SU-DHL-6 (cell line): ENCODE measurements around the gene KCNC4.

Source experiments
- CTCF ChIP-seq: fragments of 200-600 bp; sonication (generic); IDR thresholded peaks from one replicate; pipeline ENCODE4 v1.5.1; 2017; ENCODE audit warnings: antibody characterized with exemption, mild to moderate bottlenecking, low read length, moderate library complexity; ENCODE audit not compliant: insufficient read depth, poor library complexity, severe bottlenecking
- EZH2phosphoT487 ChIP-seq: fragments of 200-600 bp; sonication (generic), shearing (Covaris generic); conservative IDR thresholded peaks from 2 replicates; pipeline ENCODE4 v1.6.1; 2018; ENCODE audit warnings: mild to moderate bottlenecking, antibody characterized with exemption, low read length, moderate library complexity, mixed read lengths

GRCh38 chr1:110250008-110250407, 39.9 kb downstream of the KCNC4 start:
- TF ChIP-seq CTCF (no peak), EZH2phosphoT487 (no peak)
